Progenitor cell of endocrine pancreas (in vitro differentiated cells): ENCODE results near the gene IL18RAP. TPM values are rescaled to one million over a fixed set of nuclear protein-coding genes. Genes with fewer than 3 reads are reported as not detected.

Experiments
- DNase-seq: peaks from one replicate; pipeline ENCODE4 v3.0.0; 2021; ENCODE audit warnings: low spot score; ENCODE audit not compliant: unreplicated experiment
- H3K27ac Mint-ChIP-seq: 2 replicates; pipeline ENCODE4 v1.8.0; 2021; ENCODE audit warnings: mild to moderate bottlenecking, moderate library complexity, mixed read lengths
- H3K27me3 Mint-ChIP-seq: 2 replicates; pipeline ENCODE4 v1.8.0; 2021; ENCODE audit warnings: mixed read lengths
- H3K36me3 Mint-ChIP-seq: 2 replicates; pipeline ENCODE4 v1.8.0; 2022; ENCODE audit warnings: mixed read lengths; ENCODE audit not compliant: insufficient read depth
- H3K4me1 Mint-ChIP-seq: 2 replicates; pipeline ENCODE4 v1.8.0; 2021; ENCODE audit warnings: low read depth, mixed read lengths
- H3K4me3 Mint-ChIP-seq: 2 replicates; pipeline ENCODE4 v1.8.0; 2021; ENCODE audit warnings: low read depth, mild to moderate bottlenecking, moderate library complexity, mixed read lengths
- H3K9me3 Mint-ChIP-seq: 2 replicates; pipeline ENCODE4 v1.8.0; 2021; ENCODE audit warnings: low read depth, mixed read lengths
- CTCF ChIP-seq: fragments of 200-600 bp; sonication (generic); IDR thresholded peaks from one replicate; pipeline ENCODE4 v1.5.0; 2021; ENCODE audit warnings: antibody characterized with exemption, mild to moderate bottlenecking; ENCODE audit not compliant: unreplicated experiment
- total RNA-seq: library from RNA; stranded (reverse); gene quantifications from 2 replicates; pipeline ENCODE4 v1.2.1, GENCODE V29; 2021

The IL18RAP gene
- total RNA-seq, 1 donor from 2014 or later = not detected

GRCh38 chr2:102470168-102470567, 47.2 kb downstream of the IL18RAP start:
- Mint-ChIP-seq H3K27ac (no peak overlapping the region), H3K4me1 (peaks cover 3% of the 10 kb centered on the region), H3K27me3 (no peaks in the 10 kb centered on the region), H3K9me3 (peaks cover 7% of the 10 kb centered on the region), H3K36me3 (no peaks in the 10 kb centered on the region), H3K4me3 (no peak overlapping the region)
- DNase-seq = no peak
- no peak for TF ChIP-seq CTCF

GRCh38 chr2:102473020-102473419, 50.1 kb downstream of the IL18RAP start, which contains the start of gene SLC9A4:
TSS of gene SLC9A4 (plus strand) at chr2:102473226. CDS start at chr2:102473760, 534 bp downstream.
- Mint-ChIP-seq H3K4me3 (no peak within 1 kb of the TSS), H3K27ac (no peak within 1 kb of the TSS), H3K36me3 (no peaks in the 10 kb centered on the region), H3K4me1 (peaks cover 3% of the 10 kb centered on the region), H3K9me3 (peaks cover 7% of the 10 kb centered on the region), H3K27me3 (peaks cover 8% of the 10 kb centered on the region)
- peak; percentile 88 for TF ChIP-seq CTCF
- peak; percentile 42 for DNase-seq

- H3K36me3 Mint-ChIP-seq = no peaks in the 10 kb centered on the region
- peaks cover 7% of the 10 kb centered on the region for H3K9me3 Mint-ChIP-seq
- peaks cover 3% of the 10 kb centered on the region for H3K4me1 Mint-ChIP-seq
- peaks cover 8% of the 10 kb centered on the region for H3K27me3 Mint-ChIP-seq
- no peak overlapping the region for H3K27ac Mint-ChIP-seq
- H3K4me3 Mint-ChIP-seq = no peak overlapping the region
- TF ChIP-seq CTCF = no peak
- DNase-seq = no peak
Measured at GRCh38 chr2:102473631-102474030, 50.7 kb downstream of the IL18RAP start.

GRCh38 chr2:102474785-102475184, 51.8 kb downstream of the IL18RAP start:
- H3K4me1 Mint-ChIP-seq = peaks cover 3% of the 10 kb centered on the region
- DNase-seq = no peak
- peaks cover 8% of the 10 kb centered on the region for H3K27me3 Mint-ChIP-seq
- no peak overlapping the region for H3K4me3 Mint-ChIP-seq
- H3K36me3 Mint-ChIP-seq = no peaks in the 10 kb centered on the region
- H3K9me3 Mint-ChIP-seq = peaks cover 4% of the 10 kb centered on the region
- no peak overlapping the region for H3K27ac Mint-ChIP-seq
- TF ChIP-seq CTCF = no peak

GRCh38 chr2:102478686-102479470, 55.9 kb downstream of the IL18RAP start:
- no peak overlapping the region for H3K27ac Mint-ChIP-seq
- no peaks in the 10 kb centered on the region for H3K9me3 Mint-ChIP-seq
- no peaks in the 10 kb centered on the region for H3K36me3 Mint-ChIP-seq
- no peak overlapping the region for H3K4me3 Mint-ChIP-seq
- peaks cover 8% of the 10 kb centered on the region for H3K27me3 Mint-ChIP-seq
- no peak for TF ChIP-seq CTCF
- no peak for DNase-seq
- H3K4me1 Mint-ChIP-seq = no peaks in the 10 kb centered on the region
